Transverse colon (tissue), 4 donors: ENCODE data around the gene LEFTY1. TPM values are rescaled to one million over a fixed set of nuclear protein-coding genes. Genes with fewer than 3 reads are reported as not detected.

Experiments used
- DNase-seq: peaks from one replicate; pipeline ENCODE4 v3.0.0-alpha.2; 2019
- H3K27ac ChIP-seq, 4 donors: fragments of 200-600 bp; sonication (generic); 2 replicates each; pipeline ENCODE4 v1.5.1; 2016 to 2018; ENCODE audit warnings: inconsistent platforms in 4 of 4
- H3K27me3 ChIP-seq: fragments of 200-600 bp; sonication (generic); 2 replicates; pipeline ENCODE4 v1.5.1; 2017; ENCODE audit warnings: inconsistent platforms
- H3K36me3 ChIP-seq, 4 donors: fragments of 200-600 bp; sonication (generic); 2 replicates each; pipeline ENCODE4 v1.5.1; 2017 to 2019; ENCODE audit warnings: inconsistent platforms in 4 of 4
- H3K4me1 ChIP-seq, 4 donors: fragments of 200-600 bp; sonication (generic); 2 replicates each; pipeline ENCODE4 v1.5.1; 2017 to 2020; ENCODE audit warnings: inconsistent platforms in 4 of 4
- H3K4me3 ChIP-seq, 4 donors: fragments of 200-600 bp; sonication (generic); 1 replicate in 1 of 4; 2 replicates in 3 of 4; pipeline versions ENCODE4 v1.5.1 to v1.6.1; 2017 to 2019; ENCODE audit warnings: inconsistent platforms in 4 of 4
- H3K9me3 ChIP-seq, 2 donors: fragments of 200-600 bp; sonication (generic); 2 replicates each; pipeline ENCODE4 v1.5.1; 2017 to 2019; ENCODE audit warnings: inconsistent platforms in 2 of 2
- CTCF ChIP-seq, 5 experiments: fragments of 200-600 bp in 3 of 5; fragments of 450-650 bp in 2 of 5; sonication (generic) in 3 of 5; IDR thresholded peaks; 1 replicate in 2 of 5; 2 replicates in 3 of 5; pipeline ENCODE4 v1.5.1; 2016 to 2017; ENCODE audit warnings: antibody characterized with exemption in 5 of 5, inconsistent platforms in 3 of 5, mild to moderate bottlenecking in 2 of 5, moderate library complexity in 1 of 5
- EP300 ChIP-seq: sonication (generic); formaldehyde crosslinking; IDR thresholded peaks from one replicate; pipeline ENCODE4 v1.6.1; 2017; ENCODE audit warnings: antibody characterized with exemption, low read depth
- POLR2A ChIP-seq: fragments of 450-650 bp; IDR thresholded peaks from one replicate; pipeline ENCODE4 v1.6.1; 2016; ENCODE audit warnings: antibody characterized with exemption, mild to moderate bottlenecking, moderate library complexity
- POLR2AphosphoS5 ChIP-seq, 3 donors: sonication (generic); formaldehyde crosslinking; IDR thresholded peaks; one replicate each; pipeline ENCODE4 v1.6.1; 2016; ENCODE audit warnings: antibody characterized with exemption in 3 of 3
- WGBS, 2 donors: methylation state at CpG; one replicate each; pipeline ENCODE4 v1.1.5; 2018; ENCODE audit warnings: low coverage in 1 of 2; 5-methylcytosine and 5-hydroxymethylcytosine counted together
- in situ Hi-C, 4 donors: fragments of 200-750 bp; cut with MboI; loops; one replicate each; pipeline versions ENCODE4 v1.15.0 to v1.15.1; 2017; ENCODE audit warnings: low sequenced_read_pairs in 3 of 4, low pct_ligation_motif_present in 1 of 4, low pct_unique_long_range_greater_than_20kb in 1 of 4
- intact Hi-C: fragments of 100-400 bp; cut with DNase I; formaldehyde crosslinking; loops from one replicate; pipeline ENCODE4 v1.15.1; 2023; ENCODE audit warnings: low total_unique reads
- total RNA-seq, 4 donors: library from RNA; depleted of rRNA; stranded (reverse); fragments of >200 nt; gene quantifications; one replicate each; pipeline ENCODE4 v1.1.0, GENCODE V29; 2016

Gene LEFTY1
- total RNA-seq, 4 donors from 2014 or later: 86.0 to 320 (median 214) TPM

DNA sequence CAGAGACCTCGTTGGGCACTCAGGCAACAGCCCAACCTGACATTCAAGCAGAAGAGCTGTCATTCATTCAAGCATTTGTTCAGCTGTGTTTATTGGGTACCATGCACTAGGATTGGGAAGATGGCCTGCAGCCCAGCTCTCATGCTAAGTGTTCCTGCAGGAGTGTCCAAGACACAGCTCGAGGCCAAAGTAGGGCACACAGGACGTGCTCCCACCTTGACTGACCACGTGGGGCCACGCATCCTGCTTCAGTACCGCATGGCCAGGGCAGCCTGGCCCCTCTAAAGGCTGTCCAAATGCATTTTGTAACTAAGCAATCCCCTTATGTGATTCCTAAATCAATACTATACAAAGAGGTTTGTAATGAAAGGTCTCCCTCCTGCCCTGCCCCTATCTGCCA, 25.4 kb upstream of the LEFTY1 start:
- no peaks in the 10 kb centered on the region for H3K36me3 ChIP-seq
- intact Hi-C loops: loop anchor here (10.0 kb wide), 1 partner anchor 140 kb away; the partner anchor contains the start of gene SRP9
- H3K4me3 ChIP-seq: no peak overlapping the region
- peaks cover 0 to 19% (median 13%) of the 10 kb centered on the region in 4 donors for H3K4me1 ChIP-seq
- H3K27me3 ChIP-seq: no peaks in the 10 kb centered on the region
- no peak for TF ChIP-seq POLR2AphosphoS5 (IDR thresholded peaks at IDR 0.05)
- TF ChIP-seq CTCF (IDR thresholded peaks at IDR 0.05): no peak
- no peak for TF ChIP-seq POLR2A
- no peak for TF ChIP-seq EP300
- no peak overlapping the region for H3K27ac ChIP-seq
- 76% methylated on average over 6 of the region's 6 CpGs; no CpG with 5 or more reads in 1 of the 2 donors for WGBS, 2 donors
- no peak for DNase-seq
- no peaks in the 10 kb centered on the region for H3K9me3 ChIP-seq
- in situ Hi-C loops: loop anchor here in 2 of 4 donors (10.0 to 25.0 kb wide), 3 partner anchors 127 to 427 kb away; partner anchors contain the start of gene SRP9 (in 2 of the 2)

DNA sequence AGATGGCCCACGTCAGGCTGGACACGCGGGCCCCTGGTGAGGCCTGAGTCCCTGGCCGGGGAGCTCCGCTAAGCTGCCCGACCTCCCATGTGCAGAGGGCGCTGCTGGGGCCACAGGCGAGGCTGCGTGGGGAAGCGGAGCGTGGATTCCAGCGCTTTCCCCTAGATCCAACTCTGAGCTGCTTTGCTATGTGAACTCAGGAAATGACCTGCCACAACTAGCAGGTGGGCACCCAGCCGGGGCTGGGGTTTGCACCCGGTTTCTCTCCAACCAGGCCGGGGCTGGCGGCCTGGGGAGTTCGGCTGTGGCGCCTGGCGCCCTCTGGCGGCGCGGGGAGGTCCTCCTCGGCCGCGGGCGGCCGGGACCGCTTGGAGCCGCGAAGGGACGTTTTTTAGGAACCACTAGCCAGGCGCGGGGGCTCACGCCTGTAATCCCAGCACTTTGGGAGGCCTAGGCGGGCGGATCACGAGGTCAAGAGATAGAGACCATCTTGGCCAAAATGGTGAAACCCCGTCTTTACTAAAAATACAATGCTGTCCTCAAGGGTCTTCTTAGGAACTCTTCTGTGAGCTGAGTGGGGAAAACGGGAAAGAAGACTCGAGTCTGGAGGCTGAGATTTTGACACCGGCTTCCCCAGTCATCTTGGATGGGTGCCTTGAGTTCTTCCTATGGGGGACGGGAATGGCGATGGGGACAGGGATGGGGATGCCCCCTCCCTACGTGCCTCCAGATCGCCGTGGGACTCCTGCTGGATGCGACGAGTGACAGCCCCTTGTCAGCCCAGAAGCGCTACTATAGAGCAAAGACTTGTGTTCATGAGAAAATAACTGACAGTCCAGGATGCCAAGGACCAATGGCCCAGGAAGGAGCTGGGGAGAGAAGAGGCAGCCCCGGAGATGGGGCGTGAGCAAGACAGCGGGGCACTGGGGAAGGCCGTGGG, 22.5 kb upstream of the LEFTY1 start:
- peaks cover 0 to 18% (median 13%) of the 10 kb centered on the region in 4 donors for H3K4me1 ChIP-seq
- peak overlapping the region in 2 of 4 donors; percentile 6 to 23 for H3K4me3 ChIP-seq
- intact Hi-C loops (loop anchor here (1.0 to 10.0 kb wide), 2 partner anchors 137 to 436 kb away; partner anchors contain the start of gene SRP9), in situ Hi-C loops (loop anchor here in 2 of 4 donors (10.0 to 25.0 kb wide), 3 partner anchors 124 to 424 kb away; partner anchors contain the start of gene SRP9 (in 2 of the 2))
- WGBS, 2 donors: 38 to 93% methylated on average over 4 to 51 of the region's 53 CpGs
- no peaks in the 10 kb centered on the region for H3K9me3 ChIP-seq
- peak overlapping the region in 2 of 4 donors; percentile 33 to 37 for H3K27ac ChIP-seq
- H3K27me3 ChIP-seq: no peaks in the 10 kb centered on the region
- TF ChIP-seq POLR2AphosphoS5 (IDR thresholded peaks at IDR 0.05): peak in 1 of 3 donors; percentile 25
- no peak for TF ChIP-seq EP300
- TF ChIP-seq CTCF (IDR thresholded peaks at IDR 0.05): peak; percentile 93 to 97 (median 97)
- TF ChIP-seq POLR2A: no peak
- DNase-seq: peak; percentile 73
- no peaks in the 10 kb centered on the region for H3K36me3 ChIP-seq

DNA sequence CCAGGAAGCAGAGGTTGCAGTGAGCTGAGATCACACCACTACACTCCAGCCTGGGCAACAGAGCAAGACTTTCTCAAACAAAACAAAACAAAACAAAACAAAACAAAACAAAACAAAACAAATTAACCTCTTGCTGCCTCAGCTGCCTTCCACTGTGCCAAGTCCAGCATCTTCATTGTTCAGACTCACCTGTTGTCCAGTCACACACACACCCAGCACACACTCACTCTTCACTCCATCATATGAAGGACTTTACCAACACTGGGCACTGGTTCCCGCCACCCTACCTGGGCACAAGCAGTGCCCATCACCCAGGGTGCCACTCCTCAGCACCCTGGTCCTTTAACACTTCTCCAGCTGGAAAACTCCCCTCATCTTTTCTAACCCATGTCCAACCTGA, 20.5 kb upstream of the LEFTY1 start:
- Histone ChIP-seq H3K4me1 (peaks cover 0 to 18% (median 13%) of the 10 kb centered on the region in 4 donors), H3K4me3 (no peak overlapping the region), H3K27me3 (no peaks in the 10 kb centered on the region), H3K9me3 (no peaks in the 10 kb centered on the region), H3K36me3 (no peaks in the 10 kb centered on the region), H3K27ac (peak overlapping the region in 1 of 4 donors; percentile 37)
- WGBS, 2 donors: 83 to 91% methylated on average over 1 of the region's 1 CpG
- intact Hi-C loops (no loop called here), in situ Hi-C loops (loop anchor here in 2 of 4 donors (25.0 kb wide), 2 partner anchors 122 to 422 kb away; partner anchors contain the start of gene SRP9 (in 1 of the 2))
- no peak for TF ChIP-seq EP300
- TF ChIP-seq POLR2A: no peak
- TF ChIP-seq CTCF (IDR thresholded peaks at IDR 0.05): no peak
- no peak for TF ChIP-seq POLR2AphosphoS5 (IDR thresholded peaks at IDR 0.05)
- DNase-seq: no peak

DNA sequence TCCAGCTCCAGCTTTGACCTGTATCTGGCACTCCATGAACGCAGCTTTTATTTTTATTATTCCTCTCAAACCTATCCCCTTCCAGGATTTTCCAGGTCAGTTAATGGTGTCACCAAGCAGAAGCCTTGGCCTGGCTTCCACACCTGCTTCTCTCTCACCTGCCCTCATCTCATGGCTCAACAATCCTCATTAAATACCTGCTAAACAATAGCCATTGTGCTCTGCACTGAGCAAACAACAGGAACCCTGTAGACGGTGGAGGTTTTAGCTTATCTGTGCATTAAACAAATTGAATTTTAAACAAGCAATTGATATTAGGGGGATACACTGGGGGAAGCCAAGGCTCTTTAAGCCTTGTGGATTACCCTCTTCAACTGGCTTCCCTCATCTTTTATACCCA, 19.8 kb upstream of the LEFTY1 start:
- H3K36me3 ChIP-seq: no peaks in the 10 kb centered on the region
- H3K27me3 ChIP-seq: no peaks in the 10 kb centered on the region
- DNase-seq: no peak
- H3K27ac ChIP-seq: no peak overlapping the region
- H3K9me3 ChIP-seq: no peaks in the 10 kb centered on the region
- 50 to 52% methylated on average over 2 of the region's 2 CpGs for WGBS, 2 donors
- intact Hi-C loops (no loop called here), in situ Hi-C loops (loop anchor here in 2 of 4 donors (25.0 kb wide), 2 partner anchors 121 to 421 kb away; partner anchors contain the start of gene SRP9 (in 1 of the 2))
- TF ChIP-seq POLR2A: no peak
- no peak for TF ChIP-seq CTCF (IDR thresholded peaks at IDR 0.05)
- TF ChIP-seq EP300: no peak
- TF ChIP-seq POLR2AphosphoS5 (IDR thresholded peaks at IDR 0.05): no peak
- peaks cover 0 to 18% (median 13%) of the 10 kb centered on the region in 4 donors for H3K4me1 ChIP-seq
- no peak overlapping the region for H3K4me3 ChIP-seq
